ENCODE results near the gene ZAR1. TPM values are rescaled to one million over a fixed set of nuclear protein-coding genes. Genes with fewer than 3 reads are reported as not detected.
A peak's percentile ranks its signal among the peaks of the same experiment; 100 is the strongest.

Gene ZAR1
- total and polyA plus RNA-seq, 9 of the 15 experiments (the other 6 are each of a cell fraction or from before 2014, with no cell fraction given): 0.07 to 0.84 (median 0.28) TPM; not detected in 1

DNA sequence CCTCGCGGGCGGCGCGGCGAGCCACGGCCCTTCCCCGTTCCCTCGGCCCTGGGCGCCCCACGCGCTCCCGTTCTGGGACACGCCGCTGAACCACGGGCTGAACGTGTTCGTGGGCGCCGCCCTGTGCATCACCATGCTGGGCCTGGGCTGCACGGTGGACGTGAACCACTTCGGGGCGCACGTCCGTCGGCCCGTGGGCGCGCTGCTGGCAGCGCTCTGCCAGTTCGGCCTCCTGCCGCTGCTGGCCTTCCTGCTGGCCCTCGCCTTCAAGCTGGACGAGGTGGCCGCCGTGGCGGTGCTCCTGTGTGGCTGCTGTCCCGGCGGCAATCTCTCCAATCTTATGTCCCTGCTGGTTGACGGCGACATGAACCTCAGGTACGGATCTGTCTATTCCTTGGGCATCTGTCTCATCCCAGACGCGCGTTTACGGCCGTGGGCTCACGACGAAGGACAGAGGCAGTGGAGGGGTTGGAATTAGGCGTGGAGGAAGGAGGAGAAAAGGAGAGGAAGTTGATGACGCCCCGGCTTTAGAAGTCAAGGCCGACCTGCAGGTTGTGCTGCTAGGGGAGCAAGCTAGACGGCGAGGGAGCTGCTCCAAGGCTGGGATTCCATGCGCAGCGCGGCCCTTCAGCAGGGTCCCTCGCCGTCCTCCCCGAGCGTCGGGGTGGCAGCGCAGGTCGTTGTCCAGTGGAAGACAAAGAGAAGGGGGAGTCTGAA lies 6.1 kb upstream of the ZAR1 start (continued):
- TF ChIP-seq, protein P1, sequence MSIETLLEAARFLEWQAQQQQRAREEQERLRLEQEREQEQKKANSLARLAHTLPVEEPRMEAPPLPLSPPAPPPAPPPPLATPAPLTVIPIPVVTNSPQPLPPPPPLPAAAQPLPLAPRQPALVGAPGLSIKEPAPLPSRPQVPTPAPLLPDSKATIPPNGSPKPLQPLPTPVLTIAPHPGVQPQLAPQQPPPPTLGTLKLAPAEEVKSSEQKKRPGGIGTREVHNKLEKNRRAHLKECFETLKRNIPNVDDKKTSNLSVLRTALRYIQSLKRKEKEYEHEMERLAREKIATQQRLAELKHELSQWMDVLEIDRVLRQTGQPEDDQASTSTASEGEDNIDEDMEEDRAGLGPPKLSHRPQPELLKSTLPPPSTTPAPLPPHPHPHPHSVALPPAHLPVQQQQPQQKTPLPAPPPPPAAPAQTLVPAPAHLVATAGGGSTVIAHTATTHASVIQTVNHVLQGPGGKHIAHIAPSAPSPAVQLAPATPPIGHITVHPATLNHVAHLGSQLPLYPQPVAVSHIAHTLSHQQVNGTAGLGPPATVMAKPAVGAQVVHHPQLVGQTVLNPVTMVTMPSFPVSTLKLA (conservative IDR thresholded peaks at IDR 0.05): peak in 1 of 2 experiments; percentile 33; a peak in 1 of 4 replicates
- no peak for TF ChIP-seq CBX1 (IDR thresholded peaks at IDR 0.05; ENCODE audit: low read depth)
- 0 out of 2 replicates have a peak, but pooled peaks have one; percentile 28 for TF ChIP-seq NR3C1 (CRISPR knock-in tag; IDR thresholded peaks at IDR 0.05)
- peak; percentile 43 for TF ChIP-seq POLR2G (IDR thresholded peaks at IDR 0.05; ENCODE audit: low read depth, low read length)
- TF ChIP-seq POLR3G (IDR thresholded peaks at IDR 0.05; ENCODE audit: extremely low read depth, insufficient read length, insufficient replicate concordance): no peak
- TF ChIP-seq FOS (IDR thresholded peaks at IDR 0.05; ENCODE audit: extremely low read depth, insufficient read length): no peak
- TF ChIP-seq, protein P2, sequence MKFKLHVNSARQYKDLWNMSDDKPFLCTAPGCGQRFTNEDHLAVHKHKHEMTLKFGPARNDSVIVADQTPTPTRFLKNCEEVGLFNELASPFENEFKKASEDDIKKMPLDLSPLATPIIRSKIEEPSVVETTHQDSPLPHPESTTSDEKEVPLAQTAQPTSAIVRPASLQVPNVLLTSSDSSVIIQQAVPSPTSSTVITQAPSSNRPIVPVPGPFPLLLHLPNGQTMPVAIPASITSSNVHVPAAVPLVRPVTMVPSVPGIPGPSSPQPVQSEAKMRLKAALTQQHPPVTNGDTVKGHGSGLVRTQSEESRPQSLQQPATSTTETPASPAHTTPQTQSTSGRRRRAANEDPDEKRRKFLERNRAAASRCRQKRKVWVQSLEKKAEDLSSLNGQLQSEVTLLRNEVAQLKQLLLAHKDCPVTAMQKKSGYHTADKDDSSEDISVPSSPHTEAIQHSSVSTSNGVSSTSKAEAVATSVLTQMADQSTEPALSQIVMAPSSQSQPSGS (CRISPR knock-in tag; IDR thresholded peaks at IDR 0.05): no peak
- TF ChIP-seq COPS2 (conservative IDR thresholded peaks at IDR 0.05): no peak
- no peak for TF ChIP-seq ZNF584 (CRISPR knock-in tag; IDR thresholded peaks at IDR 0.05; ENCODE audit: low read depth)
- TF ChIP-seq ZNF263 (CRISPR knock-in tag; IDR thresholded peaks at IDR 0.05; ENCODE audit: borderline replicate concordance): peak; percentile 29; the same call in 1 of the 2 replicates
- peak; percentile 1; the same call in 1 of the 2 replicates for TF ChIP-seq PHF8 (IDR thresholded peaks at IDR 0.05; ENCODE audit: borderline replicate concordance, low read length)
- TF ChIP-seq NELFE (IDR thresholded peaks at IDR 0.05; ENCODE audit: insufficient read depth, insufficient read length): no peak
- TF ChIP-seq, protein P3, sequence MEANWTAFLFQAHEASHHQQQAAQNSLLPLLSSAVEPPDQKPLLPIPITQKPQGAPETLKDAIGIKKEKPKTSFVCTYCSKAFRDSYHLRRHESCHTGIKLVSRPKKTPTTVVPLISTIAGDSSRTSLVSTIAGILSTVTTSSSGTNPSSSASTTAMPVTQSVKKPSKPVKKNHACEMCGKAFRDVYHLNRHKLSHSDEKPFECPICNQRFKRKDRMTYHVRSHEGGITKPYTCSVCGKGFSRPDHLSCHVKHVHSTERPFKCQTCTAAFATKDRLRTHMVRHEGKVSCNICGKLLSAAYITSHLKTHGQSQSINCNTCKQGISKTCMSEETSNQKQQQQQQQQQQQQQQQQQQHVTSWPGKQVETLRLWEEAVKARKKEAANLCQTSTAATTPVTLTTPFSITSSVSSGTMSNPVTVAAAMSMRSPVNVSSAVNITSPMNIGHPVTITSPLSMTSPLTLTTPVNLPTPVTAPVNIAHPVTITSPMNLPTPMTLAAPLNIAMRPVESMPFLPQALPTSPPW (CRISPR knock-in tag; IDR thresholded peaks at IDR 0.05): no peak
- TF ChIP-seq ZNF143 (CRISPR knock-in tag; IDR thresholded peaks at IDR 0.05): 0 out of 2 replicates have a peak, but pooled peaks have one; percentile 30
- TF ChIP-seq, protein P4, sequence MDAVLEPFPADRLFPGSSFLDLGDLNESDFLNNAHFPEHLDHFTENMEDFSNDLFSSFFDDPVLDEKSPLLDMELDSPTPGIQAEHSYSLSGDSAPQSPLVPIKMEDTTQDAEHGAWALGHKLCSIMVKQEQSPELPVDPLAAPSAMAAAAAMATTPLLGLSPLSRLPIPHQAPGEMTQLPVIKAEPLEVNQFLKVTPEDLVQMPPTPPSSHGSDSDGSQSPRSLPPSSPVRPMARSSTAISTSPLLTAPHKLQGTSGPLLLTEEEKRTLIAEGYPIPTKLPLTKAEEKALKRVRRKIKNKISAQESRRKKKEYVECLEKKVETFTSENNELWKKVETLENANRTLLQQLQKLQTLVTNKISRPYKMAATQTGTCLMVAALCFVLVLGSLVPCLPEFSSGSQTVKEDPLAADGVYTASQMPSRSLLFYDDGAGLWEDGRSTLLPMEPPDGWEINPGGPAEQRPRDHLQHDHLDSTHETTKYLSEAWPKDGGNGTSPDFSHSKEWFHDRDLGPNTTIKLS (IDR thresholded peaks at IDR 0.05; ENCODE audit: borderline replicate concordance, low read depth): 0 out of 2 replicates have a peak, but pooled peaks have one; percentile 15
- TF ChIP-seq, protein P5, sequence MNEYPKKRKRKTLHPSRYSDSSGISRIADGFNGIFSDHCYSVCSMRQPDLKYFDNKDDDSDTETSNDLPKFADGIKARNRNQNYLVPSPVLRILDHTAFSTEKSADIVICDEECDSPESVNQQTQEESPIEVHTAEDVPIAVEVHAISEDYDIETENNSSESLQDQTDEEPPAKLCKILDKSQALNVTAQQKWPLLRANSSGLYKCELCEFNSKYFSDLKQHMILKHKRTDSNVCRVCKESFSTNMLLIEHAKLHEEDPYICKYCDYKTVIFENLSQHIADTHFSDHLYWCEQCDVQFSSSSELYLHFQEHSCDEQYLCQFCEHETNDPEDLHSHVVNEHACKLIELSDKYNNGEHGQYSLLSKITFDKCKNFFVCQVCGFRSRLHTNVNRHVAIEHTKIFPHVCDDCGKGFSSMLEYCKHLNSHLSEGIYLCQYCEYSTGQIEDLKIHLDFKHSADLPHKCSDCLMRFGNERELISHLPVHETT (CRISPR knock-in tag; conservative IDR thresholded peaks at IDR 0.05 in 1 of 2, IDR thresholded peaks at IDR 0.05 in 1 of 2): no peak

Data from K562 (cell line).